ENCODE measurements around the gene ASCL3.
"Not testable (repeated sequence)": the region's sequence is repeated elsewhere in the genome, so short reads cannot be mapped to it uniquely, and the experiment has no call there.

The ASCL3 gene

GRCh38 chr11:8910649-8911026 is 32.2 kb downstream of the ASCL3 start:
- H3K27ac ChIP-seq: peak overlapping the region; percentile 90 to 99
- H3K4me3 ChIP-seq: peak overlapping the region; percentile 99
- TF ChIP-seq CTCF (IDR thresholded peaks at IDR 0.05): no peak
- DNase-seq (ENCODE audit: low spot score): no peak

GRCh38 chr11:8908099-8908498 is 34.7 kb downstream of the ASCL3 start:
- no peak for DNase-seq (ENCODE audit: low spot score)
- no peak overlapping the region for H3K4me3 ChIP-seq
- H3K27ac ChIP-seq: no peak overlapping the region
- no peak for TF ChIP-seq CTCF (IDR thresholded peaks at IDR 0.05)

GRCh38 chr11:8907116-8907515 is 35.7 kb downstream of the ASCL3 start:
- no peak for DNase-seq (ENCODE audit: low spot score)
- no peak for TF ChIP-seq CTCF (IDR thresholded peaks at IDR 0.05)
- no peak overlapping the region for H3K4me3 ChIP-seq
- no peak overlapping the region for H3K27ac ChIP-seq

GRCh38 chr11:8905528-8906165 is 37.2 kb downstream of the ASCL3 start:
- DNase-seq (ENCODE audit: low spot score): no peak
- no peak overlapping the region for H3K27ac ChIP-seq
- TF ChIP-seq CTCF (IDR thresholded peaks at IDR 0.05): no peak
- H3K4me3 ChIP-seq: no peak overlapping the region

GRCh38 chr11:8899119-8899753 is 43.6 kb downstream of the ASCL3 start:
- no peak for DNase-seq (ENCODE audit: low spot score)
- no peak for TF ChIP-seq CTCF (IDR thresholded peaks at IDR 0.05)
- H3K4me3 ChIP-seq: no peak overlapping the region
- H3K27ac ChIP-seq: no peak overlapping the region

GRCh38 chr11:8891185-8891584 is 51.6 kb downstream of the ASCL3 start:
- not testable (repeated sequence) for H3K27ac ChIP-seq; DNase-seq (ENCODE audit: low spot score); H3K4me3 ChIP-seq

All from coronary artery (tissue), 2 donors.